GM18520 (cell line): ENCODE results near the gene SCN5A.

Source experiments
- ATAC-seq: cut with Tn5 transposase; IDR thresholded peaks from one replicate; pipeline ENCODE4 v1.9.1; 2021; ENCODE audit not compliant: unreplicated experiment

SCN5A gene

DNA sequence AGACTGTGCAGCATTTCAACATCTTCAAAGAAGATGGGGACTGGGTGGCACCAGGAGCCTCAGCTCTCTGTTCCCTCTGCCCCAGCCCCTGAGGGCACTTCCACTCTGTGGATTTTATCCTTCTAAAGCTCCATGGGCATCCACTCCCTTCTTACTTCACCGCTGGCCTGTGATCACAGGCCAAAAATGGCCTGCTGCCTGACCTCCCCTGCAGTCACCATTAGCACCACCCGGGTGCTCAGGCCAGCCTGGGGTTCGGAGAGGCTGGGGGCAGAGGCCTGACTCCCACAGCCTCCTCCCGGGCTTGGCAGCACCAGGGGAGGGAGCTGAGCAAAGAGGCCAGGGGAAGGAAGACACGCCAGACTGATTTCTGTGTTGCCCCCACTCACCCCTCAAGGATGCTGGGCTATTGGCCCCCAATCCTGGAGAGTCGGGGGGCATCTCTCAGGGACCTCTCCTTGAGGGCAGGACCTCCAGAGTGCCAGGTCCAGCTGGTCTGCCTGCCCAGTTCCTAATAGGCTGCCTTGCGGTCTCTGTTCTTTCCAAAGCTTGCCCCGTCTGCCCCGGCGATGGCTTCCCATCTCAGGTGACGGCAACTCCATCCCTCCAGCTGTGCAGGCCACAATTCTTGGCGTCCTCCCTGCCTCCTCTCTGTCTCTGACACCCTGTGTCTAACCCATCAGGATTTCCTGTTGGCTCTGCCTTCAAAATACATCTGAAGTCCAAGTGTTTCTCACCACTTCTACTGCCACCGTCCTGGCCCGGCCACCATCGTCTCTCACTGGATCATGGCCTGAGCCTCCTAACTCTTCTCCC, 86.2 kb downstream of the SCN5A start:
- no peak for ATAC-seq

GRCh38 chr3:38562467-38562925, 87.0 kb downstream of the SCN5A start:
- no peak for ATAC-seq

DNA sequence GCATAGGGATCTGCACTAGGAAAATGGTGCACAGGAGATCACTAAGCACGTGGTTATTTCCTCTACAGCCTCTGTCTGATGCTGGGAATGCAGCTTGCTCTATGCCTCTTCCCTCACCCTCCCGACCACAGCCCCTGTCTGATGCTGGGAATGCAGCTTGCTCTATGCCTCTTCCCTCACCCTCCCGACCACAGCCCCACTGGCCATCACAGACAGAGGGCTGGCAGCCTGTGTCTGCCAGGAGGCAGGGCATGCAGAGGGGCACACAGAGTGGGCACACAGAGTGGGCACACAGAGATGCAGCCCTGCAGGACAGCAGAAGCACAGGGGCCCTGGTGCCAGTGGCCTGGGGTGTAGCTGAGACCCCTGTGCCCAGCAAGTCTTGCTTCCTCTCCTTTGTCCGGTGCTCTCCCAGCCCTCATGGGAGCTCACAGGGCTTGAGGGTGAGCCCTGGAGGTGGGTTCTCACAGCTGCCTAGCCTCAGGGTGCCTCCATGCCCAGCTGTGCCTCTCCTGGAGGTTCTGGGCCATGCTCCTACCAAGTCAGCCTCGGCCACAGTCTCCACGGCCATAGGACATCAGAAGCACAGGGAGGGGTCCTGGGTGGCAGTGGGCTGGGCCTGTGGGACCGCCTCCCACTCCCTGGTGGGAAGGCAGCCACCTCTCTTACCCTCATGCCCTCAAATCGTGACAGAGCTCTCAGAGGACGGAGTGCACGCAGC, 87.6 kb downstream of the SCN5A start:
- no peak for ATAC-seq

DNA sequence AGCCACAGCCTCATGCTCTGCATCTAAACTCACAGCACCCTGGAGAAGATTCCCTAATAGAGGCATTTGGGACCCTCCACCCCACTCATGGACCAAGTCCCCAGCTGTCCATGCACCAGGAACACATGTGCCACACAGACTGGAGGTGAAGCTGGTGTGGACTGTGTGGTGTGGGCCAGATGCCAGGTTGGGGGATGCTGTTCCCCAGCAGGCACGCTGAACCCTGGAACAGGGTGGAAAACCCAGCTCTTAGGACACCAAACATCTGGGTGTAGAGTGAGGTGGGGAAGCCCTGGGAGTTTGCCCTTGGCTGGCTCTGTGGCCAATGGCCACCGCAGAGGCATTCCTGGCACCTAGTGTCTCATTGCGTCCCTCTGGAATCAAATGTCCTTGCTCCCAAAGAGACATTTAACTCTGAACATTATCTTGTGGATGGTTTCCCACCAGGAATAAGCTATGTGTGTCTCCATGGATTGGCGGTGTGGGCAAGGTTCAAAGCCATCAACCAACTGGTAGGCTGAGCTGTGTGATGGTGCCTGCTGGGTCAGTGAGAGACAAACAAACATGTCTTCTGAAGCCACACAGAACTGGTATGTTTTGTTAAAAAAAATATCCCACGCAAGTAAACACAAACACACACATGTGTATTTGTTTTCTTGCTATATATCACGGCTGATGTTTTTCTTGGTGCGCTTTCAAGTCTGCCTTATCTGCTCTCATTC, 88.3 kb downstream of the SCN5A start:
- ATAC-seq: no peak

- no peak for ATAC-seq
These were observed 89.2 kb downstream of the SCN5A start for GRCh38 chr3:38560284-38560683.

GRCh38 chr3:38558864-38559263, 90.6 kb downstream of the SCN5A start:
- ATAC-seq: no peak

GRCh38 chr3:38556640-38557358, 92.7 kb downstream of the SCN5A start:
- no peak for ATAC-seq

GRCh38 chr3:38555926-38556325, 93.6 kb downstream of the SCN5A start:
- no peak for ATAC-seq

DNA sequence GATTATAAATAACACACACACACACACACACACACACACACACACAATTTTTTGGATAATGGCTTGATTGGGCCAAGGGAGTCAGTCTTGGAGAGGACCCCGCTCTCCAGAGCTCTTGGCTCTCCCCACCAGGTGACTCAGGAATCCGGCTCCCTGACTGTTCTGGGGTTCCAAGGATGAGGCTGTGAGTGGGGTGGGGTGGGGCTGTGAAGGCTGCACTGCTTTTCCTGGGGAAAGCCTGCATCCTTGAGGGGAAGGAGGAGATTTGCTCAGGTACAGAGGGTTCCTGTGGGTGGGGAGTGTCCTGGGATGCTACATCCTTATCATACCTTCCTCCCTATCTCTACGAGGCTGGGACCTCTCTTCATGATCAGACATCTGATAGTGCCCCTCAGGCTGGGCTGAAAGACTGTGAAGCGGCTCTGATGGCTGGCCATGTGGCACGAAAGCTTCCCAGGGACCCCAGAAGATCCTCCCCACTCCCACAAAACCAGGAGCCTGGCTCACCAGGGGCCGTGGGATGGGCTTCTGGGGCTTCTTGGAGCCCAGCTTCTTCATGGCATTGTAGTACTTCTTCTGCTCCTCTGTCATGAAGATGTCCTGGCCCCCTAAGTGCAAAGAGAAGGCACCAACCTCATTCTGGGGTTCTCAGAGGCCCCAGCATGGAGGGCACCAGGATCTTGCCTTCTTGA, 94.2 kb downstream of the SCN5A start:
- ATAC-seq: no peak

DNA sequence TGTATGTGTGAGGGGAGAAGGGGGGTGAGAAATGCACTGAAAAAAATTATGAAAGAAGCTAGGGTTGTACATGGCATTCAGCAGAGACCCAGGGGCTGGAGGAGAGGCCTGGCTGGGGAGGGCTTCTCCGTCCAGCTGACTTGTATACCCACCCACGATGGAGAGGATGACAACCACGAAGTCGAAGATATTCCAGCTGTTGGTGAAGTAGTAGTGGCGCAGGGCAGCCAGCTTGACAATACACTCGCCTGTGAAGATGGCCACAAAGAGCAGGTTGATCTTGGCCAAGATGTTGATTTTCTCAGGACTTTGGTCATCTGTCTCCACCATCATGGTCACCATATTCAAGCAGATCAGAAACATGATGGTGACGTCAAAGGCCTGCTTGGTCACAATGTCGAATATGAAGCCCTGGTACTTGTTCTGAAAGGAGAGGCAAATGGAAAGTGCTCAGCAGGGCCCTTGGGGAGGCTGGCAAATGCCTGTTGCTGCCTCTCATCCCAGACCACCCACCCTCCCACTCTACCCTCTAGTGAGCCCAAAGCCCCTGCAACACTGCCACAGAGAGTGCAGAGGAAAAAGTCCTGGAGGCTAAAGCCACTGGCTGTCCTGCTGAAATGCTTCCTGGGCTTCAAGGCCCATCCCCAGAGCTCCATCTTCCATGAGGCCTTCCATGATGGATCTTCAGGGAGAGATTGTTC, 95.2 kb downstream of the SCN5A start:
- ATAC-seq: no peak

DNA sequence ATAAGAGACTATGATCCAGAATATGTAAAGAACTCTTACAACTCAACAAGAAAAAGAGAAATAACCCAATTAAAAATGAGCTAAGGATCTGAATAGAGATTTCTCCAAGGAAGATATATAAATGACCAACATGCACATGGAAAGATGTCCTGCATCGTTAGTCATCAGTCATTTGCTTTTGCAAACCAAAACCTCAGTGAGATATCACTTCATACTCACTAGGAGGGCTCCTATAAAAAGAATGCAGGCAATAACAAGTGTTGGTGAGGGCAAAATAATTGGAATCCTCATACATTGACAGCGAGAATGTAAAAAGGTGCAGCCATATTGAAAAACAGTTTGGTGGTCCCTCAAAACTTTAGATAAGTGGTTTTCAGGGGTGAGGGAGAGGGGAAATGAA, 96.4 kb downstream of the SCN5A start:
- no peak for ATAC-seq

- no peak for ATAC-seq
These were observed 97.1 kb downstream of the SCN5A start for GRCh38 chr3:38552364-38552763.

GRCh38 chr3:38551026-38551832, 98.3 kb downstream of the SCN5A start:
- no peak for ATAC-seq

DNA sequence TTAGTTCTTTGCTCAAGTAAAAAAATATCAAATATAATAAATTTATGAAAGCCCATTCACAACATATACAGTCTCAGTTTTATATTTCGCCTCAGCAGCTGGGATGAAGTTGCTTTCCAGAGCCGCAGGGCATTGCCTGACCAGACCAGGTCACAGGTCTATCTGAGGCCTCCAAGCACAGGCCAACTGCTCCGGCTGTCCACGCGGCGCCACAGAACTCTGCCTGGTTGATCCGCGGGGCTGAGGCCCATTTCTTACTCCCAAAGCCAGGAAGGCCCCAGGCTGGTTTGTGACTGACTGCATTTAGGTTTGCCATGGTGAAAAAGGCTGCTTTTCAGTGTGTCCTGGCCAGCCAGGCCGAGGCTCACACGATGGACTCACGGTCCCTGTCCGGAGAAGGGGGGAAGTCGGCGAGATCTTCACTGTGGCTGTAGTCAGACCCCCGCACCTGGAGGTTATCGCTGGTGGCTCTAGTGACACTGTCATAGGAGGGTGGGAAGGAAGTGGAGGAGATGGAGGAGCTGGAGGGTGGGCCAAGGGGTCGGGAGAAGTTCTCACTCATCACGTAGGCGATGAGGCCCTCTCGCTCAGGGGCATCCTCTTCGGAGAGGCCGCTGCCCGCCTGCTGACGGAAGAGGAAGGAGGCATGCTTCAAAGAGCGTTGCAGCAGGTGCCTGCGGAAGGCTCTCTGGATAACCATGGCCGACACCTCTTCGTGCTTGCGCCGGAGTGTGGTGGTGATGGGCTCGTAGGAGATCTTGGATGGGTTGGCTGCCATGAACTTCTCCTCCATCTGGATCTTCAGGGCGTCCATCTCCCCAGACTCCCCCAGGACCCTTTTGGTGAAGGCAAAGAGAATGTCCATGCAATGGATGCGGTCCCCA, 99.3 kb downstream of the SCN5A start:
- ATAC-seq: no peak

DNA sequence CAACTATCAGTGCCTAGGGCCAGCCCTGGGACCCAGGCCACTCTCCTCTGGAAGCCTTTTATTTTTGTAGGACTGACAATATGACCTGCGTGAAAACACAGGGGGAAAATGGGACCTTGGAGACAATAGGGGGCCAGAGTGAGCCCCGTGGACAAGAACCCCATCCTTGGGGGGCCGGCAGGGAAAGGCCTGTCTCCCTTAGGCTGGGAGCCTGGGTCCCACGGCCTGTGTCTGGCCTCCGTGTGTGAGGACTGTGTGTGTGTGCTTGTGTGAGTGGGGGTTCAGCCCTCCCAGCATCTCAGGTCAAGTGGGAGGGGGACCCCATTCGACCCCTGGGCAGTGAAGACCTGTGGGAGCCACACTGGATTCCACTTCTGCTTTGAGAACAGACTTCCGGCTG, 100.0 kb downstream of the SCN5A start:
- ATAC-seq: no peak

- ATAC-seq: no peak
These were observed 100.4 kb downstream of the SCN5A start for GRCh38 chr3:38549082-38549481.

- no peak for ATAC-seq
These were observed 101.1 kb downstream of the SCN5A start for GRCh38 chr3:38548154-38548931.
